Choroid plexus epithelial cell (primary cell): Measurements from ENCODE around the gene SLC7A6OS.

Experiments
- DNase-seq: peaks from one replicate; pipeline ENCODE4 v3.0.0-alpha.2; 2010; ENCODE audit warnings: low read depth
- H3K4me3 ChIP-seq: 2 replicates; pipeline ENCODE4 v1.5.1; 2011; ENCODE audit warnings: low read depth, mild to moderate bottlenecking, control low read depth, low read length, moderate library complexity
- CTCF ChIP-seq: conservative IDR thresholded peaks from 2 replicates; pipeline ENCODE4 v1.5.1; 2011; ENCODE audit warnings: low read depth, mild to moderate bottlenecking, control low read depth, inconsistent platforms, low read length, moderate library complexity

SLC7A6OS gene

GRCh38 chr16:68319185-68319908 is 8.6 kb upstream of the SLC7A6OS start:
- TF ChIP-seq CTCF = no peak
- DNase-seq = no peak
- H3K4me3 ChIP-seq = no peak overlapping the region

GRCh38 chr16:68313116-68313515 is 2.4 kb upstream of the SLC7A6OS start:
- no peak for TF ChIP-seq CTCF
- H3K4me3 ChIP-seq = no peak overlapping the region
- DNase-seq = no peak

GRCh38 chr16:68310437-68310773 is 341 bp downstream of the SLC7A6OS start:
- TF ChIP-seq CTCF = no peak
- peak overlapping the region; percentile 98 for H3K4me3 ChIP-seq
- DNase-seq = no peak

DNA sequence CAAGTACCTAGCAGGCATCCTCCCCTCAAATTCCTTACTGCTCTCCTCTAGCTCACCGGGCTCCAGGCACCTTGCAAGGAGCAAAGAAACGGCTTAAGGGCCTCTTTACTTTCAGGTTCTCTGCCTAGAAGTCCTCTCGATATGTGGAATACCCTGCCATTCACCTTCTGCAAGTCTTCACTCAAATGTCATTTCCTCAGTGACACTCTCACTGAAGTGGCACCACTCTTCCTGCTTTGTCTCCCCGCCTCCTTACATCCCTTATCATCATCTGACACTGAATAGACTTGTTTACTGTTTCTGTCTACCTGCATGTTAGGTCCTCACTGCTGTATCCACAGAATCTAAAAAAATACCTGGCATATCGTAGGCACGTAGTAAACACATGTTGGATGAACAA is 947 bp downstream of the SLC7A6OS start:
- no peak for TF ChIP-seq CTCF
- DNase-seq = no peak
- H3K4me3 ChIP-seq = peak overlapping the region; percentile 98

DNA sequence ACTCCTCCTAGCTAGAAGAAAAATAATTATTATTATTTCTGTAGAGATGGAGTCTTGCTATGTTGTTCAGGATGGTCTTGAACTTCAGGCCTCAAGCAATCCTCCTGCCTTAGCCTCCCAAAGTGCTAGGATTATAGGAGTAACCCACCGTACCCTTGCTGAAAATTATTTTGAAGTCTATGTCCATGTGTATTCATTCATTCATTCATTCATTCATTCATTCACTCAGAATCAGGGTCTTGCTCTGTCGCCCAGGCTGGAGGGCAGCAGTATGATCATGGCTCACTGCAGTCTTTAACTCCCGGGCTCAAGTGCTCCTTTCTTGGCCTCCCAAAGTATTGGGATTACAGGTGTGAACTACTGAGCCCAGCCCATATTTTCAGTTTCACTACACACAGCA is 4.1 kb downstream of the SLC7A6OS start:
- H3K4me3 ChIP-seq = no peak overlapping the region
- DNase-seq = no peak
- no peak for TF ChIP-seq CTCF

- TF ChIP-seq CTCF = no peak
- H3K4me3 ChIP-seq = no peak overlapping the region
- DNase-seq = peak; percentile 39
Observed at GRCh38 chr16:68300734-68301459, 9.8 kb downstream of the SLC7A6OS start.
